OCI-LY7 (cell line): ENCODE data around the gene ZBTB47. TPM values are rescaled to one million over a fixed set of nuclear protein-coding genes. Genes with fewer than 3 reads are reported as not detected.

ENCODE experiments used
- BruUV-seq: library from RNA; stranded (reverse); fragments of 400-500 nt; replicated peaks from 2 replicates; lab custom pipeline; 2021; lab: Mats Ljungman, UMichigan
- CTCF ChIA-PET: fragments of 300-600 bp; sonication (Branson Sonifier 250); formaldehyde crosslinking; loops from one replicate; lab custom pipeline; 2022; ENCODE audit warnings: antibody characterized with exemption; ENCODE audit not compliant: unreplicated experiment; lab: Charles Lee
- POLR2A ChIA-PET: fragments of 300-600 bp; sonication (Branson Sonifier 250); formaldehyde crosslinking; loops from one replicate; lab custom pipeline; 2022; ENCODE audit warnings: antibody characterized with exemption; lab: Charles Lee
- DNase-seq: peaks from one replicate; pipeline ENCODE4 v3.0.0-alpha.2; 2015; ENCODE audit warnings: low spot score
- H2AFZ ChIP-seq: fragments of 200-600 bp; sonication (generic), shearing (Covaris generic); 2 replicates; pipeline ENCODE4 v1.6.1; 2014; ENCODE audit warnings: mild to moderate bottlenecking, antibody characterized with exemption, low read length, moderate library complexity
- H3K27ac ChIP-seq: fragments of 200-600 bp; sonication (generic); 2 replicates; pipeline ENCODE4 v1.5.1; 2014; ENCODE audit warnings: mixed run types, low read depth, mild to moderate bottlenecking, moderate library complexity, low read length, inconsistent platforms; ENCODE audit not compliant: poor library complexity, severe bottlenecking
- H3K36me3 ChIP-seq: fragments of 200-600 bp; sonication (generic); 2 replicates; pipeline ENCODE4 v1.6.1; 2014; ENCODE audit warnings: mild to moderate bottlenecking, antibody characterized with exemption, low read length, moderate library complexity, mixed read lengths; ENCODE audit not compliant: insufficient read depth
- H3K4me1 ChIP-seq: fragments of 200-600 bp; sonication (generic); 2 replicates; pipeline ENCODE4 v1.5.1; 2014; ENCODE audit warnings: mild to moderate bottlenecking, low read length; ENCODE audit not compliant: insufficient read depth, poor library complexity, severe bottlenecking
- H3K4me2 ChIP-seq: fragments of 200-600 bp; sonication (generic); 2 replicates; pipeline ENCODE4 v1.6.1; 2014; ENCODE audit warnings: mild to moderate bottlenecking, low read length
- H3K4me3 ChIP-seq: fragments of 200-600 bp; sonication (generic); 2 replicates; pipeline ENCODE4 v1.5.1; 2014; ENCODE audit warnings: mild to moderate bottlenecking, low read depth, low read length; ENCODE audit not compliant: poor library complexity, severe bottlenecking
- H3K79me2 ChIP-seq: fragments of 200-600 bp; sonication (generic); 2 replicates; pipeline ENCODE4 v1.6.1; 2016; ENCODE audit warnings: low read depth, mild to moderate bottlenecking, low read length, moderate library complexity, mixed read lengths; ENCODE audit not compliant: insufficient read depth
- H3K9me2 ChIP-seq: fragments of 200-600 bp; sonication (generic); 2 replicates; pipeline ENCODE4 v1.6.1; 2016; ENCODE audit warnings: mild to moderate bottlenecking, low read length, mixed read lengths; ENCODE audit not compliant: insufficient read depth
- H3K9me3 ChIP-seq: fragments of 200-600 bp; sonication (generic); 2 replicates; pipeline ENCODE4 v1.6.1; 2014; ENCODE audit warnings: mild to moderate bottlenecking, mixed run types, low read length, mixed read lengths
- H4K20me1 ChIP-seq: fragments of 200-600 bp; sonication (generic); 2 replicates; pipeline ENCODE4 v1.6.1; 2014; ENCODE audit warnings: mild to moderate bottlenecking, antibody characterized with exemption, low read length, moderate library complexity, mixed read lengths; ENCODE audit not compliant: insufficient read depth
- CTCF ChIP-seq: fragments of 200-600 bp; sonication (generic); conservative IDR thresholded peaks from 2 replicates; pipeline ENCODE4 v1.5.1; 2014; ENCODE audit warnings: mild to moderate bottlenecking, antibody characterized with exemption, low read length, moderate library complexity, mixed read lengths
- EZH2phosphoT487 ChIP-seq: fragments of 200-600 bp; sonication (generic); IDR thresholded peaks from 2 replicates; pipeline ENCODE4 v1.6.1; 2018; ENCODE audit warnings: low read depth, borderline replicate concordance, mild to moderate bottlenecking, mixed run types, antibody characterized with exemption, low read length, moderate library complexity, mixed read lengths
- intact Hi-C: fragments of 100-400 bp; cut with micrococcal nuclease; formaldehyde crosslinking; loops from one replicate; pipeline ENCODE4 v1.10.0; 2022; ENCODE audit not compliant: unreplicated experiment
- total RNA-seq, 2 experiments: library from RNA; depleted of rRNA in 1 of 2; stranded (reverse); fragments of >200 nt in 1 of 2; shearing (Covaris generic) in 1 of 2; gene quantifications; 2 replicates each; pipeline ENCODE4 v1.2.3, GENCODE V29; 2014 to 2022

The ZBTB47 gene
- total RNA-seq, 2 experiments from 2014 or later, result 0.09 TPM; not detected in 1

- no peak overlapping the region for H2AFZ ChIP-seq
- no peak overlapping the region for H3K4me3 ChIP-seq
- no peak overlapping the region for H3K27ac ChIP-seq
- no peaks in the 10 kb centered on the region for H3K79me2 ChIP-seq
- no peak for DNase-seq
- H3K9me2 ChIP-seq, result no peaks in the 10 kb centered on the region
- H3K9me3 ChIP-seq, result no peaks in the 10 kb centered on the region
- BruUV-seq, result no TSS peak
- H3K36me3 ChIP-seq, result no peaks in the 10 kb centered on the region
- no peak overlapping the region for H3K4me2 ChIP-seq
- no peaks in the 10 kb centered on the region for H4K20me1 ChIP-seq
- ChIA-PET CTCF (no interaction called here), POLR2A (interaction anchor here (0.6 kb wide), 1 partner anchor 53 kb away, joined by 3 read pairs; no protein-coding TSS in a partner anchor)
- intact Hi-C loops, result no loop called here
- TF ChIP-seq CTCF (no peak), EZH2phosphoT487 (no peak)
- H3K4me1 ChIP-seq, result no peaks in the 10 kb centered on the region
These were observed 10.9 kb downstream of the ZBTB47 start for GRCh38 chr3:42664438-42664803.

- H3K4me1 ChIP-seq, result no peaks in the 10 kb centered on the region
- no TSS peak for BruUV-seq
- TF ChIP-seq EZH2phosphoT487, result no peak
- TF ChIP-seq CTCF, result no peak
- no peaks in the 10 kb centered on the region for H3K36me3 ChIP-seq
- H3K27ac ChIP-seq, result no peak overlapping the region
- no peaks in the 10 kb centered on the region for H3K79me2 ChIP-seq
- H3K9me3 ChIP-seq, result no peaks in the 10 kb centered on the region
- ChIA-PET POLR2A (interaction anchor here (0.6 kb wide), 1 partner anchor 54 kb away, joined by 3 read pairs; no protein-coding TSS in a partner anchor), CTCF (interaction anchor here (0.6 kb wide), 1 partner anchor 53 kb away, joined by 3 read pairs; no protein-coding TSS in a partner anchor)
- H3K4me3 ChIP-seq, result no peak overlapping the region
- H2AFZ ChIP-seq, result no peak overlapping the region
- no peaks in the 10 kb centered on the region for H4K20me1 ChIP-seq
- H3K4me2 ChIP-seq, result no peak overlapping the region
- H3K9me2 ChIP-seq, result no peaks in the 10 kb centered on the region
- intact Hi-C loops, result no loop called here
- no peak for DNase-seq
These were observed 11.8 kb downstream of the ZBTB47 start for GRCh38 chr3:42665050-42665878.

- Histone ChIP-seq H3K9me2 (no peaks in the 10 kb centered on the region), H2AFZ (no peak overlapping the region), H3K4me2 (no peak overlapping the region), H3K4me1 (no peaks in the 10 kb centered on the region), H4K20me1 (no peaks in the 10 kb centered on the region), H3K27ac (no peak overlapping the region), H3K9me3 (no peaks in the 10 kb centered on the region), H3K4me3 (no peak overlapping the region), H3K79me2 (no peaks in the 10 kb centered on the region), H3K36me3 (no peaks in the 10 kb centered on the region)
- CTCF ChIA-PET, result interaction anchor here (0.6 kb wide), 1 partner anchor 53 kb away, joined by 3 read pairs; no protein-coding TSS in a partner anchor
- DNase-seq, result no peak
- intact Hi-C loops, result no loop called here
- BruUV-seq, result no TSS peak
- POLR2A ChIA-PET, result no interaction called here
- TF ChIP-seq CTCF (no peak), EZH2phosphoT487 (no peak)
These were observed 12.5 kb downstream of the ZBTB47 start for GRCh38 chr3:42666022-42666421.
